IMR-90 (cell line): Measurements from ENCODE around the gene CEP55. TPM values are rescaled to one million over a fixed set of nuclear protein-coding genes. Genes with fewer than 3 reads are reported as not detected.

Experiments
- ATAC-seq: fragments of 200-7000 bp; cut with Tn5 transposase; 2 replicates; pipeline ENCODE4 v1.9.1; 2020; ENCODE audit warnings: low read depth, mild to moderate bottlenecking, moderate library complexity
- BruUV-seq: library from RNA; stranded (reverse); fragments of 400-500 nt; replicated peaks from 2 replicates; lab custom pipeline; 2021; lab: Mats Ljungman, UMichigan
- CTCF ChIA-PET: fragments of 300-600 bp; formaldehyde crosslinking; extraction: SDS; loops from one replicate; lab custom pipeline; 2021; ENCODE audit warnings: antibody characterized with exemption; lab: Yijun Ruan, JAX
- POLR2A ChIA-PET: fragments of 300-600 bp; sonication (Branson Sonifier 250); formaldehyde crosslinking; loops from one replicate; lab custom pipeline; 2022; ENCODE audit warnings: antibody characterized with exemption; ENCODE audit not compliant: unreplicated experiment; lab: Charles Lee
- DNase-seq: peaks from one replicate; pipeline ENCODE4 v3.0.0; 2013
- H2AFZ ChIP-seq: replicated peaks from 2 replicates; pipeline ENCODE3; 2013; ENCODE audit warnings: low read length, mild to moderate bottlenecking; ENCODE audit not compliant: poor library complexity
- H2AK5ac ChIP-seq: 2 replicates; pipeline ENCODE4 v1.6.1; 2013; ENCODE audit warnings: low read depth, low read length, inconsistent platforms
- H2AK9ac ChIP-seq: replicated peaks from 2 replicates; pipeline ENCODE3; 2013; ENCODE audit warnings: mild to moderate bottlenecking, low read depth, low read length, moderate library complexity; ENCODE audit not compliant: poor library complexity
- H2BK120ac ChIP-seq: 2 replicates; pipeline ENCODE4 v1.6.1; 2013; ENCODE audit warnings: low read depth, low read length, inconsistent platforms
- H2BK15ac ChIP-seq: 3 replicates; pipeline ENCODE4 v1.6.1; 2013; ENCODE audit warnings: low read depth, low read length, inconsistent platforms
- H2BK20ac ChIP-seq: 2 replicates; pipeline ENCODE4 v1.6.1; 2013; ENCODE audit warnings: low read depth, mild to moderate bottlenecking, inconsistent platforms, low read length, moderate library complexity
- H2BK5ac ChIP-seq: 2 replicates; pipeline ENCODE4 v1.6.1; 2013; ENCODE audit warnings: mild to moderate bottlenecking, low read depth, low read length, inconsistent platforms; ENCODE audit not compliant: poor library complexity, severe bottlenecking
- H3K14ac ChIP-seq: replicated peaks from 2 replicates; pipeline ENCODE4 v1.6.1; 2013; ENCODE audit warnings: low read depth, low read length, inconsistent platforms
- H3K18ac ChIP-seq: 2 replicates; pipeline ENCODE4 v1.6.1; 2013; ENCODE audit warnings: low read depth, low read length, control low read depth
- H3K23ac ChIP-seq: 2 replicates; pipeline ENCODE4 v1.6.1; 2013; ENCODE audit warnings: low read depth, low read length, inconsistent platforms
- H3K27ac ChIP-seq: 2 replicates; pipeline ENCODE4 v1.5.1; 2013; ENCODE audit warnings: mild to moderate bottlenecking, control low read depth, low read length; ENCODE audit not compliant: insufficient read depth
- H3K27me3 ChIP-seq: 2 replicates; pipeline ENCODE4 v1.6.1; 2013; ENCODE audit warnings: low read length; ENCODE audit not compliant: control insufficient read depth, insufficient read depth
- H3K36me3 ChIP-seq: 2 replicates; pipeline ENCODE4 v1.6.1; 2013; ENCODE audit warnings: low read length, mixed read lengths; ENCODE audit not compliant: control insufficient read depth, insufficient read depth
- H3K4ac ChIP-seq: 2 replicates; pipeline ENCODE4 v1.6.1; 2013; ENCODE audit warnings: low read depth, low read length, inconsistent platforms
- H3K4me1 ChIP-seq: 2 replicates; pipeline ENCODE4 v1.6.1; 2013; ENCODE audit warnings: low read length, mixed read lengths; ENCODE audit not compliant: control insufficient read depth, insufficient read depth
- H3K4me2 ChIP-seq: 2 replicates; pipeline ENCODE4 v1.6.1; 2013; ENCODE audit warnings: low read depth, mild to moderate bottlenecking, control low read depth, low read length, moderate library complexity
- H3K4me3 ChIP-seq: 2 replicates; pipeline ENCODE4 v1.5.1; 2013; ENCODE audit warnings: low read depth, mild to moderate bottlenecking, control low read depth, low read length, moderate library complexity; ENCODE audit not compliant: insufficient read depth
- H3K56ac ChIP-seq: 2 replicates; pipeline ENCODE4 v1.6.1; 2013; ENCODE audit warnings: low read length, inconsistent platforms; ENCODE audit not compliant: insufficient read depth; ENCODE audit errors: extremely low read depth
- H3K79me1 ChIP-seq, 2 experiments: 2 replicates each; pipeline ENCODE4 v1.6.1; 2013; ENCODE audit warnings: low read length in 2 of 2, inconsistent platforms in 1 of 2, low read depth in 1 of 2
- H3K9ac ChIP-seq: 2 replicates; pipeline ENCODE4 v1.6.1; 2013; ENCODE audit warnings: low read depth, low read length, control low read depth
- H3K9me1 ChIP-seq: 2 replicates; pipeline ENCODE4 v1.6.1; 2013; ENCODE audit warnings: low read length, inconsistent platforms; ENCODE audit not compliant: insufficient read depth
- H3K9me3 ChIP-seq: 2 replicates; pipeline ENCODE4 v1.6.1; 2013; ENCODE audit warnings: low read length; ENCODE audit not compliant: control insufficient read depth, insufficient read depth
- H4K20me1 ChIP-seq: 2 replicates; pipeline ENCODE4 v1.6.1; 2013; ENCODE audit warnings: low read length, inconsistent platforms; ENCODE audit not compliant: insufficient read depth
- H4K5ac ChIP-seq: 2 replicates; pipeline ENCODE4 v1.6.1; 2013; ENCODE audit warnings: mild to moderate bottlenecking, low read depth, low read length, control low read depth
- H4K8ac ChIP-seq, 2 experiments: 2 replicates each; pipeline ENCODE4 v1.6.1; 2013; ENCODE audit warnings: low read depth in 2 of 2, low read length in 2 of 2, control low read depth in 1 of 2, inconsistent platforms in 1 of 2
- H4K91ac ChIP-seq: 2 replicates; pipeline ENCODE4 v1.6.1; 2013; ENCODE audit warnings: low read depth, low read length, inconsistent platforms; ENCODE audit not compliant: insufficient read depth
- BHLHE40 ChIP-seq: fragments of 150-350 bp; IDR thresholded peaks from 2 replicates; pipeline ENCODE4 v1.6.1; 2016; ENCODE audit warnings: mild to moderate bottlenecking, low read depth, low read length
- CHD1 ChIP-seq: IDR thresholded peaks from 2 replicates; pipeline ENCODE4 v1.6.1; 2012; ENCODE audit warnings: low read depth, low read length, improper control_type of control experiment
- ELK1 ChIP-seq: fragments of 150-350 bp; IDR thresholded peaks from 2 replicates; pipeline ENCODE4 v1.6.1; 2016; ENCODE audit warnings: low read depth, mild to moderate bottlenecking, low read length, moderate library complexity, borderline replicate concordance
- FOS ChIP-seq: fragments of 150-350 bp; IDR thresholded peaks from 2 replicates; pipeline ENCODE4 v1.6.1; 2016; ENCODE audit warnings: low read depth, low read length
- MAZ ChIP-seq: IDR thresholded peaks from 2 replicates; pipeline ENCODE4 v1.6.1; 2012; ENCODE audit warnings: low read depth, mild to moderate bottlenecking, low read length, improper control_type of control experiment, moderate library complexity, borderline replicate concordance
- MXI1 ChIP-seq: IDR thresholded peaks from 2 replicates; pipeline ENCODE4 v1.6.1; 2012; ENCODE audit warnings: low read depth, mild to moderate bottlenecking, low read length, moderate library complexity, borderline replicate concordance
- POLR2A ChIP-seq: IDR thresholded peaks from 2 replicates; pipeline ENCODE4 v1.6.1; 2012; ENCODE audit warnings: mild to moderate bottlenecking, low read depth, low read length
- RAD21 ChIP-seq: IDR thresholded peaks from 2 replicates; pipeline ENCODE4 v1.6.1; 2012; ENCODE audit warnings: low read length, improper control_type of control experiment
- RFX5 ChIP-seq: IDR thresholded peaks from 2 replicates; pipeline ENCODE4 v1.8.0; 2012; ENCODE audit warnings: low read depth, mild to moderate bottlenecking, low read length, moderate library complexity
- WGBS, 2 experiments: methylation state at CpG; one replicate each; pipeline versions ENCODE4 v1.1.5 to v1.1.7; 2013; ENCODE audit warnings: missing lambda C conversion rate in 2 of 2; ENCODE audit not compliant: insufficient read length in 1 of 2; ENCODE audit errors: extremely low coverage in 2 of 2; 5-methylcytosine and 5-hydroxymethylcytosine counted together
- dilution Hi-C: fragments of 300-500 bp; cut with HindIII; formaldehyde crosslinking; loops from one replicate; pipeline ENCODE4 v1.14.3; 2018; ENCODE audit warnings: low sequenced_read_pairs; ENCODE audit not compliant: unreplicated experiment
- in situ Hi-C: fragments of 300-500 bp; cut with MboI; formaldehyde crosslinking; loops from 3 replicates; pipeline ENCODE4 v1.14.3; 2019; ENCODE audit warnings: low sequenced_read_pairs, inconsistent platforms, mixed read lengths
- intact Hi-C: fragments of 100-400 bp; cut with micrococcal nuclease; formaldehyde crosslinking; loops from 2 replicates; pipeline ENCODE4 v1.10.0; 2022
- polyA plus RNA-seq, 3 experiments: library from polyadenylated mRNA; depleted of rRNA; stranded (reverse); fragments of >200 nt; gene quantifications; 2 replicates each; pipeline ENCODE4 v1.2.3, GENCODE V29; 2012; ENCODE audit warnings: low replicate concordance in 1 of 3
- total RNA-seq: library from RNA; depleted of rRNA; stranded (reverse); fragments of >200 nt; gene quantifications from 2 replicates; pipeline ENCODE4 v1.2.3, GENCODE V29; 2012

CEP55 gene
- total and polyA plus RNA-seq, 2 of the 4 experiments (the other 2 are of a cell fraction), result 15.7 to 23.5 TPM

DNA sequence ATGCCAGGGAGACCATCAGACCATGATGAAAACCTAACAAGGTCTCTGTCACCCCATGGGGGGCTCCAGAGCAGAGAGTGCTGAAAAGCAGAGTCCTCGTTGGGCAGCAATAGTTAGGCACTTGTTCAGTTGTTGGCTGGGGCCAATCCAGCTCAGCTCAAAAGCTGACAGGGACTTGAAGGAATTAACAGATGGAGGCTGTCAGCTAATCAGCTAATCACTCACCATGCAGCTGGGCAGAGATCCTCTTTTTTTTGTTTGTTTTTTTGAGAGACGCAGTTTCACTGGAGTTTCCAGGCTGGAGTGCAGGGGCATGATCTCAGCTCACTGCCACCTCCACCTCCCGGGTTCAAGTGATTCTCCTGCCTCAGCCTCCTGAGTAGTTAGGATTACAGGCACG, 18.1 kb downstream of the CEP55 start:
- Histone ChIP-seq H3K27me3 (no peaks in the 10 kb centered on the region), H3K9me1 (peaks cover 3% of the 10 kb centered on the region; the same call in 1 of the 2 replicates), H3K27ac (no peak overlapping the region), H2BK15ac (no peak overlapping the region; the same call in 2 of the 3 replicates), H4K8ac (no peak overlapping the region), H3K56ac (no peak overlapping the region), H3K4me1 (peaks cover 5% of the 10 kb centered on the region), H4K20me1 (no peaks in the 10 kb centered on the region), H2BK120ac (no peak overlapping the region), H3K4ac (no peak overlapping the region), H2AK5ac (no peak overlapping the region), H4K91ac (no peak overlapping the region), H3K4me3 (no peak overlapping the region), H3K79me1 (peaks cover 4 to 8% of the 10 kb centered on the region in 2 experiments; a peak in 2 of 4 replicates), H2AK9ac (peak overlapping the region; percentile 33), H3K36me3 (peaks cover 5% of the 10 kb centered on the region; the same call in 1 of the 2 replicates), H3K23ac (no peak overlapping the region), H2BK20ac (no peak overlapping the region), H3K18ac (no peak overlapping the region; the same call in 1 of the 2 replicates), H3K9me3 (no peaks in the 10 kb centered on the region), H2BK5ac (no peak overlapping the region), H3K14ac (peak overlapping the region; percentile 52; the same call in 1 of the 2 replicates), H2AFZ (peak overlapping the region; percentile 49), H4K5ac (no peak overlapping the region), H3K9ac (no peak overlapping the region), H3K4me2 (no peak overlapping the region)
- in situ Hi-C loops (loop anchor here (10.0 to 25.0 kb wide), 2 partner anchors 430 to 627 kb away; no protein-coding TSS in a partner anchor), intact Hi-C loops (no loop called here), dilution Hi-C loops (no loop called here)
- DNase-seq (peak; percentile 20), ATAC-seq (no peak)
- ChIA-PET CTCF (interaction anchor here (0.7 kb wide), 1 partner anchor 158 kb away, joined by 3 read pairs; no protein-coding TSS in a partner anchor), POLR2A (no interaction called here)
- no peak for TF ChIP-seq FOS
- no peak for TF ChIP-seq RAD21
- TF ChIP-seq RFX5, result no peak
- no peak for TF ChIP-seq ELK1
- TF ChIP-seq BHLHE40, result no peak
- TF ChIP-seq MAZ, result no peak
- no peak for TF ChIP-seq POLR2A
- TF ChIP-seq MXI1, result no peak
- no peak for TF ChIP-seq CHD1
- no TSS peak for BruUV-seq
- no CpG with 5 or more reads among the region's 4 CpGs for WGBS, 2 experiments
